ENCODE data around the gene RMDN3.

Gene RMDN3

GRCh38 chr15:40772014-40772413 lies 17.0 kb upstream of the RMDN3 start:
- no peak for DNase-seq (ENCODE audit: low spot score)

GRCh38 chr15:40771242-40771641 lies 16.2 kb upstream of the RMDN3 start:
- DNase-seq (ENCODE audit: low spot score), result no peak

GRCh38 chr15:40770147-40770721 lies 15.2 kb upstream of the RMDN3 start:
- no peak for DNase-seq (ENCODE audit: low spot score)

GRCh38 chr15:40769274-40770146 lies 14.5 kb upstream of the RMDN3 start, which contains the start of gene C15orf62:
TSS of gene C15orf62 (plus strand) at chr15:40769980. CDS start at chr15:40770496, 516 bp downstream.
- DNase-seq (ENCODE audit: low spot score), result no peak

GRCh38 chr15:40768521-40769273 lies 13.6 kb upstream of the RMDN3 start:
- no peak for DNase-seq (ENCODE audit: low spot score)

GRCh38 chr15:40767838-40768500 lies 12.9 kb upstream of the RMDN3 start:
- DNase-seq (ENCODE audit: low spot score), result no peak

DNA sequence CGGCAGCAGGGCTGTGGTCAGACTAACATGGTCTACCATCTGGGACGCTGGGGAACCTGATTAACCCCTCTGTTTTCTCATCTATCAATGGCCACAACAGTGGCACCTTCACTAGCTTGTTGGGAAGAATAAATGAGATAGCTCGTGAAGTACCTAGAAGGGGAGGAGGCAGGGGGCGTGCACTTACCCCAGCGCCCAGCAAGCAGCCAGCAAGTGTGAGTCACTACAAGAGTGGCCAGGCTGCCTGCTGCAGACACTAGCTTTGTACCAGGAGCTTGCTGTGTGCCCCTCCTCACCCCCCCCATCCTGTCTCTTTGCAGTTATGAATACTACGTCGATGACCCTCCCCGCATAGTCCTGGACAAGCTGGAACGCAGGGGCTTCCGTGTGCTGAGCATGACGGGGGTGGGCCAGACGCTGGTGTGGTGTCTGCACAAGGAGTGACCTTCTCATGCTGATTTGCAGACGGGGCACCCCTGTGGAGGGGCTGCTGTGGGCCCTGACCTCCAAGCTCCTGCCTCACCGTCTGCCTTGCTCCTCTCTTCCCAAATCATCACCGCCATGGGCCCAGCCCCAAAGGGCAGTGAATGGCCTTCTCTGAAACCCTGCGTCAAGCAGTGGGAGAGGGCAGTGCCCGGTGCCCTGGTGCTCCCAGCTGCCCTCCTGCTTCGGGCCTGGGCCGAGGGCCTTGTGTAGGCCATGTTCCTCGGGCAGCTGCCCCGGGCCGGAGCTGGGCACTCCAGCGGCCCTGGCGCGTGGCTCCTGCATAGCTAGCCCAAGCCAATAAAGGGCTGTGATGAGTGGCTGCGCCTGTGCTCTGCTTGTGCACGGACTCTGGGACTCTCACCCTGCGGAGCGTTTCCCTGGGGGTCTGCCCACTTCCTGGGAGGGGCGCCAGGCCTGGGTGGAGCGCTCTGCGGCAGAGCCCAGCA lies 12.1 kb upstream of the RMDN3 start:
- DNase-seq (ENCODE audit: low spot score), result no peak

DNA sequence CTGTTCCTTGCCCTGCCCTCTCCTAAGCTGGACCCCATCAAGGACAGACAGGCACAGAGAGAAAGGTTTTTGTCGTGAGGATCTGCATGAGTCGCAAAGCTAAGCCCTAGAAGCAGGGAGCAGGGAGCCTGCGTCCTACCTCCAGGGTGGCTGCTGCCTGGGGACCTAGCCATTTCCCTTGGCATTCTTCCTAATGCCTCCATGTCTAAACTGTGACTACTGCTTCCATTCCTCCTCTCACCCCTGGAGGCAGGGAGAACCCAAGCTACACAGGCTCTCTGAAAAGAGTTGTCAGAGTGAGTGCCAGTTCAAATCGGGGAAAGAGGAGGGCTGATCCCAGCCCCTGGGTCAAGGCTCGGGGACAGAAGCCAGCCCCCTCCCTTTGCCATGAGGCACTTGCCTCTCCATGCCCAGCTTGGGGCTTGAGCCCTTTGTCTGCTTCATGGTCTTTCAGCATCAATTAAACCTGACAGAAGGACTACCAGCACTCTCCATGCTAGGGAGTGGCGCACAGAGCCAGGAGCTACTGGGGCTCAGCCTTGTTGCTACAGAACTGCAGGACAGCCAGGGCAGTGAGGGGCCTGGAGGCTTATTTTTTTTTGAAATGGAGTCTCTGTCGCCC lies 11.3 kb upstream of the RMDN3 start:
- DNase-seq (ENCODE audit: low spot score), result no peak

DNA sequence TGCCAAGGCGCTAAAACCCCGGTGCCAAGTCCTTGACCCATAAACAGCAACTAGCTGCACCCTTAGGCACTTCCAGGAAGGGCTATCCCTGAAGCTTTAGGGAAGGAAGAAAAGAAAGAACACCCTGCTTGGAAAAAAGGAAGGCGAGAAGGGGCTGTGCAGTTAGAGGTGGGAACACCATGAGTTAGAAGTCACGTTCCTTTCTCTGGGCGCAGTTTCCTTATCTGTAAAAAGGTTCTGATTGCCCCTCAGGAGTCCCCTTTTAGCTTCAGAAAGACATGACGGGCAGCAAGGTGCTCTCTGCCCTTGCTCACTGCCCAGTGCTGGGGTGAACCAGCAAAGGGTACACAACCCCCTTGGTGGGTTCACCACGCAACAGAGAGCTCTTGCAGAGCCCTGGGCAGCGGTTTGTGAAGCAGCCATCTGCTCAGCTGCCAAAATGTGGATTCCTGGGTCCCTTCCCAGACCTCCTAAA lies 9.6 kb upstream of the RMDN3 start:
- no peak for DNase-seq (ENCODE audit: low spot score)

DNA sequence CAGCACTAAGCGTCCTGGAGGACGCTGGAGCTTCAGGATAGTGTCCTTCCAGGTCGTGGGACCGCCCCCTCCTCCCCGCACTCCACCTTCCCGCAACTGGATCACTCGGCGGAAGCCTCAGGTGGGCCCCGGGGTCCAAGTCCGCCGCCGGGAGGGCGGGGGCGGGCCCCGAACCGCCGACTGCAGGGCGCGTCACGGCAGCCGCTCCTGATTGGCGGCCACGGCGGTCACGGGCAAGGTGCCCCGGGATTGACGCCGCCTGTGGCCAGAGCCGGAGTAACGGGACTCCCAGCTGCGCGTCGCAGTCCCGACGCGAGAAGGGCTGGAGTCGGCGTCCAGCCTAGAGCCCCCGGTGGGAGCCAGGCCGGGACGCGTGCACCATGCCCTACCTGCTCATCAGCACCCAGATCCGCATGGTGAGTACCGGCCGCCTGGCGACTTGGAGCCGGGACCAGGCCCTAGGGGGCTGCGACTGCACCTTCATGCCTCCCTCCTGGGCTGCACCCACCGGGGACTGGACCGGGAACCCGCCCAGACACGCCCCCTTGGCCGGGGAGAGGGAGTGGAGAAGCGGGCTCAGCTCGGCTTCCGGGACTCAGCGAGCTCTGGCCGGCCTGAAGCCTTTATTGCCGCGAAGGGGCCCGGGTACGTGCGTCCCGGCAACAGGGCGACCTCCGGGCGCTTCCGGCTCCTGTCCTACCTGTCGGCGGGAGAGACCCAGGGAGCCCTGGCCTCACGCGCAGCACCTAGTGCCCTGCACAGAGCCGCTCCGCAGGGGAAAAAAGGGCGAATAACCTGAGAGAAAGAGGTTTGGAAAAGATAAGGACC lies 9.0 kb upstream of the RMDN3 start, which contains the start of gene GCHFR:
Gene GCHFR, plus strand, starts transcription at position 268 of the 828 bp plus-strand sequence. Its CDS starts 113 bp downstream, at position 381.
- DNase-seq (ENCODE audit: low spot score), result peak; percentile 86

- peak; percentile 50 for DNase-seq (ENCODE audit: low spot score)
These were observed 8.1 kb upstream of the RMDN3 start for GRCh38 chr15:40762919-40763800.

DNA sequence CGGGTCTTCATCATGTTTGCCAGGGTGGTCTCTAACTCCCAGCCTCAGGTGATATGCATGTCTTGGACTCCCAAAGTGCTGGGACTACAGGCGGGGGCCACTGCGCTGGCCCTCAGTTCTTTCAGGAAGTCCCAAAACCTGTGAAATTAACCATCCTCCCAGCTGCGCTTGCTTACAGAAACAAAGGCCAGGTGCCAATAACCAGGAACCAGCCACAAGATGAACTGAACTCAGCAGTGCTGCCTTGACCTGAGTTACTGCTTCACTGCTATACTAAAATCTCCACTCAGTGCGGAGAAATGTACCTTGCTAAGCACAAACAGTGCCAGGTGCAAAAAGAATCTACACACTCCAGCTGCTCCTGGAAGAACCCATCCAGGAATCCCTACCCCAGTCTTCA lies 4.9 kb upstream of the RMDN3 start:
- no peak for DNase-seq (ENCODE audit: low spot score)

- no peak for DNase-seq (ENCODE audit: low spot score)
These were observed 1.9 kb upstream of the RMDN3 start for GRCh38 chr15:40756938-40757337.

DNA sequence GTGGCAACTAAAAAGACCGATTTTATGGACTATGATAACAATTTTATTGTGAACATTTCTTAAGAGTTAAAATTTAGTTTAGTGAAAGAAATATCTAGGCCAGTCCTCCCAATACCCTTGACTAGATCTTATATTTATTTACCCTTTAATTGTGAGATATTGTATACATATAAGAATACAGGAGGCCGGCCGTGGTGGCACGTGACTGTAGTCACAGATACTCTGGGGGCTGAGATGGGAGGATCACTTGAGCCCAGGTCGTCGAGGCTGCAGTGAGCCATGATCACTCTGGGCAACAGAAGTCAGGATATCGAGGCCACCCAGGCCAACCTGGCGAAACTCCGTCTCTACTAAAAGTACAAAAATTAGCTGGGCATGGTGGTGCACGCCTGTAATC lies 756 bp upstream of the RMDN3 start:
- no peak for DNase-seq (ENCODE audit: low spot score)

DNA sequence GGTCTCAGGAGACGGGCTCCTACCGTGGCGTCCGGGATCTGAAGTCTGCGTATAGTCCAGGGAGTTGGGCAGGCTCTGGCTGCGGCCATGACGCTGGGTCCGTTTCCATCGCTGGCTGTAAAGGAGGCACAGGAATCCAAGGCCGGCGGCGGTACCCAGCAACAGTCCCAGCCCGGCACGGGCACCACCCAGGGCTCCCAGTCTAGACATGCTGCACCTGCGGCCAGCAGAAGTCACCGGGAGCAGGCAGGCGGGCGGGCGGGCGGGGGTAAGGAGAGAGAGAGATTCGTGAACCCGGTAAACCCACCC lies 526 bp downstream of the RMDN3 start:
- no peak for DNase-seq (ENCODE audit: low spot score)

- DNase-seq (ENCODE audit: low spot score), result no peak
These were observed 3.3 kb downstream of the RMDN3 start for GRCh38 chr15:40751745-40752144.

DNA sequence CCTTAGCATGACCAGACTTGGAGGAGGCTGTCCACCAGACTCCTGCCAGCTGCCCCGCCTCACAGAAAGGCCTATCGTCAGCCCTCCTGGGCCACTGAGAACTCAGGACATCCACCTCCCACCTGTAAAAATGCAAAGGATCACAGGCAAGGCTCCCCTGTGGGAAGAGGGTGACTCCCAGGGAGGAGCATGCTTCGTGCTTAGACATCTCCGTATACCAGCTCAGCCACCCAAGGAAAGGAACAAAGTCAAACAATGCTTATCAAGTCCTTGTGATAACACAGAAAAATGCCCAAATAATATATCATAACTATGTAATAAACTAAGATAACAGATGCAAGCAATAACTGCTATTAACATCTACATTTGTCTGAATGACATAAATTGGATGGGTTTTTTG lies 4.2 kb downstream of the RMDN3 start:
- no peak for DNase-seq (ENCODE audit: low spot score)

- DNase-seq (ENCODE audit: low spot score), result no peak
These were observed 5.9 kb downstream of the RMDN3 start for GRCh38 chr15:40749151-40749630.

Measured in hepatic stellate cell (primary cell).